CD4-positive, alpha-beta T cell (primary cell): ENCODE measurements around the gene TBC1D26. TPM values are rescaled to one million over a fixed set of nuclear protein-coding genes. Genes with fewer than 3 reads are reported as not detected.
"Not testable (repeated sequence)": the region's sequence is repeated elsewhere in the genome, so short reads cannot be mapped to it uniquely, and the experiment has no call there.

ENCODE experiments used
- ATAC-seq: fragments of 200-7000 bp; cut with Tn5 transposase; one replicate; pipeline ENCODE4 v1.10.0; 2022; ENCODE audit warnings: mild to moderate bottlenecking; ENCODE audit not compliant: poor library complexity
- CTCF ChIA-PET: fragments of 350-600 bp; sonication (Branson Sonifier 250); formaldehyde crosslinking; loops from one replicate; lab custom pipeline; 2021; ENCODE audit warnings: antibody characterized with exemption, inconsistent platforms; lab: Charles Lee
- POLR2A ChIA-PET: fragments of 350-600 bp; sonication (Branson Sonifier 250); formaldehyde crosslinking; loops from one replicate; lab custom pipeline; 2021; ENCODE audit warnings: antibody characterized with exemption, inconsistent platforms; lab: Charles Lee
- DNase-seq, 14 experiments: peaks; one replicate each; pipeline ENCODE4 v3.0.0-alpha.2; 2013 to 2020; ENCODE audit warnings: mixed read lengths in 2 of 14
- H3K27ac ChIP-seq, 2 donors: one replicate each; pipeline versions ENCODE4 v1.5.1 to v1.7.0; 2013; ENCODE audit warnings: low read length in 2 of 2, low read depth in 1 of 2, mild to moderate bottlenecking in 1 of 2
- H3K27me3 ChIP-seq, 2 experiments: 1 replicate in 1 of 2; 2 replicates in 1 of 2; pipeline versions ENCODE4 v1.6.1 to v1.7.0; 2013; ENCODE audit warnings: low read length in 2 of 2, control low read depth in 1 of 2, mild to moderate bottlenecking in 1 of 2, moderate library complexity in 1 of 2; ENCODE audit not compliant: insufficient read depth in 2 of 2, control insufficient read depth in 1 of 2
- H3K36me3 ChIP-seq: one replicate; pipeline ENCODE4 v1.6.1; 2013; ENCODE audit warnings: low read length, control low read depth; ENCODE audit not compliant: insufficient read depth
- H3K4me1 ChIP-seq: one replicate; pipeline ENCODE4 v1.6.1; 2013; ENCODE audit warnings: low read length, control low read depth; ENCODE audit not compliant: insufficient read depth
- H3K4me3 ChIP-seq: one replicate; pipeline ENCODE4 v1.5.1; 2013; ENCODE audit warnings: mild to moderate bottlenecking, low read length, moderate library complexity
- H3K9me3 ChIP-seq, 2 experiments: 1 replicate in 1 of 2; 2 replicates in 1 of 2; pipeline versions ENCODE4 v1.6.1 to v1.7.0; 2013; ENCODE audit warnings: low read length in 2 of 2, mild to moderate bottlenecking in 2 of 2, control low read depth in 1 of 2, moderate library complexity in 1 of 2; ENCODE audit not compliant: control insufficient read depth in 1 of 2, insufficient read depth in 1 of 2
- H3K27ac Mint-ChIP-seq: one replicate; pipeline ENCODE4 v1.8.0; 2020; ENCODE audit warnings: mixed read lengths
- H3K27me3 Mint-ChIP-seq: one replicate; pipeline ENCODE4 v1.8.0; 2021; ENCODE audit warnings: mixed read lengths
- H3K36me3 Mint-ChIP-seq: one replicate; pipeline ENCODE4 v1.8.0; 2021; ENCODE audit warnings: low read depth, mixed read lengths
- H3K4me1 Mint-ChIP-seq: one replicate; pipeline ENCODE4 v1.8.0; 2021; ENCODE audit warnings: low read depth, mixed read lengths
- H3K4me3 Mint-ChIP-seq: one replicate; pipeline ENCODE4 v1.8.0; 2020; ENCODE audit warnings: mild to moderate bottlenecking, mixed read lengths
- H3K9me3 Mint-ChIP-seq: one replicate; pipeline ENCODE4 v1.8.0; 2020; ENCODE audit warnings: mixed read lengths
- CTCF ChIP-seq: fragments of 200-600 bp; IDR thresholded peaks from one replicate; pipeline ENCODE4 v1.8.0; 2022; ENCODE audit warnings: antibody characterized with exemption, mild to moderate bottlenecking
- intact Hi-C, 2 experiments: fragments of 100-400 bp; cut with DNase I in 1 of 2; cut with micrococcal nuclease in 1 of 2; formaldehyde crosslinking; loops; one replicate each; pipeline versions ENCODE4 v1.15.1 to v1.9.0; 2023 to 2025; cut with DNase I, micrococcal nuclease
- total RNA-seq, 174 experiments: library from RNA in 2 of 174; stranded (reverse) in 2 of 174; gene quantifications; one replicate each; pipeline ENCODE4 v1.2.3 and lab custom pipeline; 2021 to 2026

Gene TBC1D26
- total RNA-seq, 2 experiments from 2014 or later, result not detected

GRCh38 chr17:15742921-15743320 lies 10.8 kb downstream of the TBC1D26 start:
- H3K4me3 ChIP-seq, result no peak overlapping the region
- Mint-ChIP-seq H3K9me3 (no peaks in the 10 kb centered on the region), H3K4me1 (no peaks in the 10 kb centered on the region), H3K27ac (no peak overlapping the region), H3K4me3 (no peak overlapping the region), H3K27me3 (peaks cover 29% of the 10 kb centered on the region), H3K36me3 (no peaks in the 10 kb centered on the region)
- POLR2A ChIA-PET, result no interaction called here
- DNase-seq (no peak), ATAC-seq (no peak)
- H3K4me1 ChIP-seq, result no peaks in the 10 kb centered on the region
- no peaks in the 10 kb centered on the region for H3K36me3 ChIP-seq
- no peaks in the 10 kb centered on the region for H3K9me3 ChIP-seq
- TF ChIP-seq CTCF, result no peak
- CTCF ChIA-PET, result no interaction called here
- H3K27me3 ChIP-seq, result peaks cover 0 to 5% of the 10 kb centered on the region in 2 experiments
- no peak overlapping the region for H3K27ac ChIP-seq
- intact Hi-C loops, result no loop called here

GRCh38 chr17:15744074-15744676 lies 12.1 kb downstream of the TBC1D26 start:
- ChIA-PET CTCF (no interaction called here), POLR2A (no interaction called here)
- H3K4me1 Mint-ChIP-seq, result no peaks in the 10 kb centered on the region
- Histone ChIP-seq H3K36me3 (no peaks in the 10 kb centered on the region), H3K4me3 (no peak overlapping the region), H3K27ac (no peak overlapping the region), H3K4me1 (no peaks in the 10 kb centered on the region), H3K27me3 (peaks cover 0 to 5% of the 10 kb centered on the region in 2 experiments), H3K9me3 (no peaks in the 10 kb centered on the region)
- ATAC-seq, result no peak
- intact Hi-C loops, result no loop called here
- H3K9me3 Mint-ChIP-seq, result no peaks in the 10 kb centered on the region
- H3K4me3 Mint-ChIP-seq, result no peak overlapping the region
- no peak for DNase-seq
- H3K27ac Mint-ChIP-seq, result no peak overlapping the region
- no peaks in the 10 kb centered on the region for H3K36me3 Mint-ChIP-seq
- H3K27me3 Mint-ChIP-seq, result peaks cover 35% of the 10 kb centered on the region
- TF ChIP-seq CTCF, result no peak

- no peaks in the 10 kb centered on the region for H3K9me3 ChIP-seq
- ChIA-PET CTCF (no interaction called here), POLR2A (no interaction called here)
- no peak overlapping the region for H3K27ac Mint-ChIP-seq
- no peaks in the 10 kb centered on the region for H3K9me3 Mint-ChIP-seq
- H3K4me3 ChIP-seq, result no peak overlapping the region
- peaks cover 0 to 5% of the 10 kb centered on the region in 2 experiments for H3K27me3 ChIP-seq
- H3K27me3 Mint-ChIP-seq, result peaks cover 30% of the 10 kb centered on the region
- H3K4me3 Mint-ChIP-seq, result no peak overlapping the region
- H3K27ac ChIP-seq, result no peak overlapping the region
- TF ChIP-seq CTCF, result no peak
- intact Hi-C loops, result no loop called here
- no peaks in the 10 kb centered on the region for H3K36me3 ChIP-seq
- no peaks in the 10 kb centered on the region for H3K4me1 ChIP-seq
- H3K36me3 Mint-ChIP-seq, result no peaks in the 10 kb centered on the region
- H3K4me1 Mint-ChIP-seq, result no peaks in the 10 kb centered on the region
- no peak for DNase-seq
- no peak for ATAC-seq
Observed at GRCh38 chr17:15744885-15745284, 12.8 kb downstream of the TBC1D26 start.

- CTCF ChIA-PET, H3K27ac Mint-ChIP-seq, H3K36me3 ChIP-seq, ATAC-seq, H3K4me3 ChIP-seq, H3K27ac ChIP-seq, intact Hi-C loops, H3K4me3 Mint-ChIP-seq, DNase-seq, H3K4me1 Mint-ChIP-seq, H3K4me1 ChIP-seq, H3K36me3 Mint-ChIP-seq, POLR2A ChIA-PET, H3K27me3 ChIP-seq, H3K9me3 ChIP-seq, H3K9me3 Mint-ChIP-seq: not testable (repeated sequence)
- peaks cover 35% of the 10 kb centered on the region for H3K27me3 Mint-ChIP-seq
Observed at GRCh38 chr17:15749403-15749802, 17.3 kb downstream of the TBC1D26 start.

- H3K27me3 ChIP-seq, H3K36me3 ChIP-seq, intact Hi-C loops, CTCF ChIA-PET, H3K4me3 ChIP-seq, ATAC-seq, H3K27me3 Mint-ChIP-seq, H3K4me3 Mint-ChIP-seq, POLR2A ChIA-PET, H3K9me3 ChIP-seq, H3K4me1 Mint-ChIP-seq, H3K27ac Mint-ChIP-seq, H3K9me3 Mint-ChIP-seq, H3K4me1 ChIP-seq, H3K36me3 Mint-ChIP-seq, DNase-seq, H3K27ac ChIP-seq: not testable (repeated sequence)
Observed at GRCh38 chr17:15768865-15769533, 36.9 kb downstream of the TBC1D26 start.
